Body of pancreas (tissue), 4 donors: ENCODE measurements around the gene EPGN. TPM values are rescaled to one million over a fixed set of nuclear protein-coding genes. Genes with fewer than 3 reads are reported as not detected.

ENCODE experiments used
- ATAC-seq: fragments of 150-250 bp; one replicate; pipeline ENCODE4 v1.9.1; 2016
- DNase-seq, 4 donors: peaks; one replicate each; pipeline ENCODE4 v3.0.0-alpha.2; 2019
- H3K27ac ChIP-seq, 4 donors: fragments of 200-600 bp; sonication (generic); 1 replicate in 3 of 4; 2 replicates in 1 of 4; pipeline versions ENCODE4 v1.5.1 to v1.6.1; 2016 to 2019; ENCODE audit warnings: mild to moderate bottlenecking in 1 of 4, mixed read lengths in 1 of 4, moderate library complexity in 1 of 4
- H3K27me3 ChIP-seq, 2 donors: fragments of 200-600 bp; sonication (generic); one replicate each; pipeline ENCODE4 v1.6.0; 2016; ENCODE audit warnings: mild to moderate bottlenecking in 1 of 2
- H3K36me3 ChIP-seq, 2 donors: fragments of 200-600 bp; sonication (generic); replicated peaks in 1 of 2; 2 replicates each; pipeline ENCODE4 v1.5.1; 2016; ENCODE audit warnings: low read depth in 2 of 2; ENCODE audit not compliant: insufficient read depth in 1 of 2
- H3K4me1 ChIP-seq: fragments of 200-600 bp; sonication (generic); one replicate; pipeline ENCODE4 v1.6.0; 2016
- H3K4me3 ChIP-seq, 2 donors: fragments of 200-600 bp; sonication (generic); 1 replicate in 1 of 2; 2 replicates in 1 of 2; pipeline ENCODE4 v1.5.1; 2016 to 2019
- H3K9me3 ChIP-seq, 3 donors: fragments of 200-600 bp; sonication (generic); 1 replicate in 2 of 3; 2 replicates in 1 of 3; pipeline ENCODE4 v1.5.1; 2016
- POLR2A ChIP-seq, 3 donors: fragments of 450-650 bp; IDR thresholded peaks; one replicate each; pipeline ENCODE4 v1.6.1; 2016; ENCODE audit warnings: antibody characterized with exemption in 3 of 3, mild to moderate bottlenecking in 2 of 3
- WGBS, 2 donors: methylation state at CpG; one replicate each; pipeline ENCODE4 v1.1.5; 2017; 5-methylcytosine and 5-hydroxymethylcytosine counted together
- intact Hi-C: fragments of 100-400 bp; cut with DNase I; formaldehyde crosslinking; loops from one replicate; pipeline ENCODE4 v1.15.1; 2023
- total RNA-seq, 2 donors: library from RNA; depleted of rRNA; stranded (reverse); fragments of >200 nt; gene quantifications; one replicate each; pipeline ENCODE4 v1.1.0, GENCODE V29; 2016
- TF ChIP-seq, protein P1 (sequence below), 7 experiments: fragments of 450-650 bp in 4 of 7; fragments of 200-600 bp in 3 of 7; sonication (generic) in 3 of 7; IDR thresholded peaks; one replicate each; pipeline ENCODE4 v1.5.1; 2016 to 2019; ENCODE audit warnings: antibody characterized with exemption in 7 of 7

Gene EPGN
- total RNA-seq, 2 donors from 2014 or later: not detected

DNA sequence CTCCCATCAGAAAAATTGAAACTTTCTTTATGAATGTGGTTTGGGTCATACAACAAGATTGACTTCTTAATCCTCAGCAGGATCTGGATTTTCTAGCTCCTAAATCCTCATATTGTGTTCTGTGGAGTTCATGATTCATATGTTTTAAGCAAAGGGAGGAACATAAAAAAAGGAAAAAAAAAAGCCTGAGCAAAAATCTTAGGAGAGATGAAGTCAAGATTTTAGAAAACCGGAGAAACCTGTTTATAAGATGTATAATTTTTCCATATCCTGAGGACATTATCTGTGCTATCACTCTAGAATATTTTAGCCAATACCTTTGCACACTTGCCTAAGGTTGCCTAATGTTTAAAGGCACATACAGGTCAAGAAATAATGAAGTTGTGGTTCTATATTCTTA, 49.7 kb downstream of the EPGN start:
- intact Hi-C loops: no loop called here
- H3K4me1 ChIP-seq: no peaks in the 10 kb centered on the region
- no peak overlapping the region for H3K4me3 ChIP-seq
- H3K27me3 ChIP-seq: no peaks in the 10 kb centered on the region
- TF ChIP-seq, protein P1, sequence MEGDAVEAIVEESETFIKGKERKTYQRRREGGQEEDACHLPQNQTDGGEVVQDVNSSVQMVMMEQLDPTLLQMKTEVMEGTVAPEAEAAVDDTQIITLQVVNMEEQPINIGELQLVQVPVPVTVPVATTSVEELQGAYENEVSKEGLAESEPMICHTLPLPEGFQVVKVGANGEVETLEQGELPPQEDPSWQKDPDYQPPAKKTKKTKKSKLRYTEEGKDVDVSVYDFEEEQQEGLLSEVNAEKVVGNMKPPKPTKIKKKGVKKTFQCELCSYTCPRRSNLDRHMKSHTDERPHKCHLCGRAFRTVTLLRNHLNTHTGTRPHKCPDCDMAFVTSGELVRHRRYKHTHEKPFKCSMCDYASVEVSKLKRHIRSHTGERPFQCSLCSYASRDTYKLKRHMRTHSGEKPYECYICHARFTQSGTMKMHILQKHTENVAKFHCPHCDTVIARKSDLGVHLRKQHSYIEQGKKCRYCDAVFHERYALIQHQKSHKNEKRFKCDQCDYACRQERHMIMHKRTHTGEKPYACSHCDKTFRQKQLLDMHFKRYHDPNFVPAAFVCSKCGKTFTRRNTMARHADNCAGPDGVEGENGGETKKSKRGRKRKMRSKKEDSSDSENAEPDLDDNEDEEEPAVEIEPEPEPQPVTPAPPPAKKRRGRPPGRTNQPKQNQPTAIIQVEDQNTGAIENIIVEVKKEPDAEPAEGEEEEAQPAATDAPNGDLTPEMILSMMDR (IDR thresholded peaks at IDR 0.05): no peak
- no peak for TF ChIP-seq POLR2A (IDR thresholded peaks at IDR 0.05)
- no peaks in the 10 kb centered on the region for H3K36me3 ChIP-seq
- ATAC-seq (no peak), DNase-seq (no peak)
- no peak overlapping the region for H3K27ac ChIP-seq
- WGBS, 2 donors: 49 to 64% methylated on average over 1 of the region's 1 CpG
- no peaks in the 10 kb centered on the region for H3K9me3 ChIP-seq

DNA sequence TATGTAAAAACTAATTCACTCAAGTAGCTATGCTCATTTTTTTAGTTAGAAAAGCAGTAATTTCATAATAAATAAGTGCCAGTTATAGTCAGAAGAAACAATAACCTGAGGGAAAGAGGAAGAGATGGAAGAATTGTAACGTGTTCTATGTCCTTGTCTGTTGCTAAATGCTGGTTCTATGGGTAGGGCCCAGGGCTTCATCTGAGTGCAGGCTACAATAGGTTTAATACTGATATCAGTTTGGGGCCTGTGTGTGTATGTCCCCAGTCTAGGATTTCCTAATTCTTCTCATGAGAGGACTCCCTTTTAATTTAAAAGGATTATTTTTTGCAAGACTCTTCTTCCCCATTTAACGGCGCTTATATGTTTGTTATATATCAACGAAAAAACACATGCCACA, 53.4 kb downstream of the EPGN start:
- 58 to 77% methylated on average over 4 of the region's 4 CpGs for WGBS, 2 donors
- Histone ChIP-seq H3K27me3 (peaks cover 0 to 5% of the 10 kb centered on the region in 2 donors), H3K36me3 (no peaks in the 10 kb centered on the region), H3K4me1 (peaks cover 12% of the 10 kb centered on the region), H3K4me3 (no peak overlapping the region), H3K9me3 (no peaks in the 10 kb centered on the region), H3K27ac (no peak overlapping the region)
- TF ChIP-seq, protein P1 (IDR thresholded peaks at IDR 0.05): no peak
- TF ChIP-seq POLR2A (IDR thresholded peaks at IDR 0.05): no peak
- no peak for ATAC-seq
- intact Hi-C loops: no loop called here
- DNase-seq: no peak

DNA sequence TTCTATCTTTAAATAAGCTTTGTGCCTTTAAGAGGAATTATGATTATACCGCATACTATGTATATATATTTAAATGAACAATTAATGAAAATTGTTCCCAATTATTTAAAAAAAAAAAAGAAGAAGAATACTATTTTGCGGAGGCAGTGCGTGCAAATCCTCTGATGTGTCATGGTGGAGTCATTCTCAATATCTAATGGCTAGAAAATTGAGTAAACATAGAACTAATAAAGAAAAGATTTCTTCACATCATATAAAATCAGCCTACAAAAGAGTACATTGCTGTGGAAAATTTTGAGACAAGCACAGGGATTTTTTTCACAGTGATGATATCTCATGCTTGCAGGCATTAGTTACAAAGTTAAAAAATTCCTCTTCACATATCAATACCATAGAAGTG, 54.1 kb downstream of the EPGN start:
- 86 to 92% methylated on average over 3 of the region's 3 CpGs for WGBS, 2 donors
- Histone ChIP-seq H3K4me3 (no peak overlapping the region), H3K27ac (no peak overlapping the region), H3K4me1 (peaks cover 12% of the 10 kb centered on the region), H3K36me3 (no peaks in the 10 kb centered on the region), H3K27me3 (peaks cover 0 to 5% of the 10 kb centered on the region in 2 donors), H3K9me3 (no peaks in the 10 kb centered on the region)
- DNase-seq (no peak), ATAC-seq (no peak)
- intact Hi-C loops: no loop called here
- TF ChIP-seq, protein P1 (IDR thresholded peaks at IDR 0.05): no peak
- no peak for TF ChIP-seq POLR2A (IDR thresholded peaks at IDR 0.05)

DNA sequence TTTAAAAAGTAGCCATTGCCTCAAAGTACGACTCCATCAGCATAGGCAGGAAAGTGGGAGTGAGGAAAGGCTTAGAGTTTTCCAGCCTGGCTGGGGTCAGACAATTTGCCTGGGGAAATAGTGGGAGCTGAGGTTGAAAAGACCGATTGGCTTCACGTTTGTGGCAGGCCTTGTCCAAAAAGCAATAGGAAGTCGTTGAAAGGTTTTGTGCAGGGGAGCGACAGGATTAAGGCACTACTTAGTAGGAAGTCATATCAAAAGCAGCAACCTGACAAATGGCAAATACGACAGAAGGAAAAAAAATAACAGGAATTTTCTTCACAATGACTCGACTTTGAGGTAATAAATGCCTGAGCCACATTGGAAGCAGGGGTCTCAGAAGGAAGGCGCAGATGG, 56.0 kb downstream of the EPGN start:
- WGBS, 2 donors: 47 to 56% methylated on average over 8 of the region's 8 CpGs
- Histone ChIP-seq H3K4me1 (peaks cover 12% of the 10 kb centered on the region), H3K4me3 (no peak overlapping the region), H3K36me3 (no peaks in the 10 kb centered on the region), H3K27ac (no peak overlapping the region), H3K27me3 (peaks cover 0 to 5% of the 10 kb centered on the region in 2 donors), H3K9me3 (no peaks in the 10 kb centered on the region)
- DNase-seq (no peak), ATAC-seq (no peak)
- intact Hi-C loops: no loop called here
- TF ChIP-seq, protein P1 (IDR thresholded peaks at IDR 0.05): no peak
- TF ChIP-seq POLR2A (IDR thresholded peaks at IDR 0.05): no peak

DNA sequence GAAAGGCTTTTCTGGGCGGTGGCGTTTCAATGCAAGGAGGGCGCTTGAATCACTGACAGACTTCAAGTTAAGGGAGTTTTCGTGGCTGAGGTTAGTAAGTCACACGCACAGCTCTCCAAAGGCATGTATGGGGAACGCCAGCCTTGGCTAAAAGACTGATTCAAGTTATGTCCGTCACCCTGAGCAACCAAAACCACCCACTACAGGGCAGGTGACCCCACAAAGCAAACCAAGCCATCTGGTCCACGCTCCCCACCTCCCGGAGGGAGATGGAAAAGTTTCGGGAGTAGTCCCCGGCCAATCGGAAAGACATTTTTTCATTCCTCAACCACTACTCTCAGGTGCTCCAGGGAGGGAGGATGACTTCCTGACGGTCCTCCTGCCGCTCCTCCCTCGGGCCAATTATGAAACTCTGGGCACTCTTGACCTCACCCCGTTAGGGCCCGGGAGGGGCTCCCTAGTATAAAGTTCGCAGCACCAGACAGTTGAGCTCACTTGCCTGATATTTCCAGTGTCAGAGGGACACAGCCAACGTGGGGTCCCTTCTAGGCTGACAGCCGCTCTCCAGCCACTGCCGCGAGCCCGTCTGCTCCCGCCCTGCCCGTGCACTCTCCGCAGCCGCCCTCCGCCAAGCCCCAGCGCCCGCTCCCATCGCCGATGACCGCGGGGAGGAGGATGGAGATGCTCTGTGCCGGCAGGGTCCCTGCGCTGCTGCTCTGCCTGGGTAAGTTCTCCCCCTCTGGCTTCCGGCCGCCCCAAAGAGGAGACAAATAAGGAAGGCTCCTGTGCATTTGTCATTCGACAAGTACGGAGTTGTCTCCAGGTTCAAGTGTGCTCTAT, 56.6 kb downstream of the EPGN start, which contains the start of gene EREG:
EREG (plus strand) TSS at position 494 of the 840 bp plus-strand sequence; CDS start at position 658, 164 bp downstream.
- TF ChIP-seq, protein P1 (IDR thresholded peaks at IDR 0.05): no peak
- peak in 1 of 3 donors; percentile 41 for TF ChIP-seq POLR2A (IDR thresholded peaks at IDR 0.05)
- peaks cover 12% of the 10 kb centered on the region for H3K4me1 ChIP-seq
- ATAC-seq: no peak
- no peak within 1 kb of the TSS for H3K27ac ChIP-seq
- peak in 3 of 4 donors; percentile 10 to 14 (median 11) for DNase-seq
- H3K4me3 ChIP-seq: no peak within 1 kb of the TSS
- H3K27me3 ChIP-seq: peaks cover 0 to 5% of the 10 kb centered on the region in 2 donors
- 9 to 18% methylated on average over 27 to 36 of the region's 40 CpGs for WGBS, 2 donors
- intact Hi-C loops: no loop called here
- H3K9me3 ChIP-seq: no peaks in the 10 kb centered on the region
- H3K36me3 ChIP-seq: no peaks in the 10 kb centered on the region
